GM18861 (cell line): ENCODE results near the gene MRM3.
"Not testable (repeated sequence)": the region's sequence is repeated elsewhere in the genome, so short reads cannot be mapped to it uniquely, and the experiment has no call there.

Source experiments
- ATAC-seq: cut with Tn5 transposase; IDR thresholded peaks from one replicate; pipeline ENCODE4 v1.9.1; 2021; ENCODE audit not compliant: unreplicated experiment

MRM3 gene

DNA sequence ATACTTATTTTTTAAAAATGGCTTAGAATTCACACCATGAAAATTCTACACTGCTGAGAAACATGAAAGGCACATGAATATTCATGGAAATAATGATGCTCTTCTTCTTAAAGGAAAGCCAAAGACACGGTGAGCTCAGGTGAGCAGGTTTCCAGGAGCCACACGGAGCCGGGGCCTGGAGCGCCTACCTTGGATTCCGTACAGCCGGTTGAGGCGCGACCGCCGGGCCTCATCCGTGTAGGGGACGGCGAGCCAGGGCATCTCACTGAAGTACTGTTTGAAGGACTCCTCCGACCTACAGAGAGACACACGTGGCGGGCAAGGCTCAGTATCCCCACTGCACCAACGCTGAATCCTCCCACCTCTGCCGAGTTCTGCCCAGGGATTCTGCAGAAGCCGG, 37.1 kb downstream of the MRM3 start:
- ATAC-seq: no peak

DNA sequence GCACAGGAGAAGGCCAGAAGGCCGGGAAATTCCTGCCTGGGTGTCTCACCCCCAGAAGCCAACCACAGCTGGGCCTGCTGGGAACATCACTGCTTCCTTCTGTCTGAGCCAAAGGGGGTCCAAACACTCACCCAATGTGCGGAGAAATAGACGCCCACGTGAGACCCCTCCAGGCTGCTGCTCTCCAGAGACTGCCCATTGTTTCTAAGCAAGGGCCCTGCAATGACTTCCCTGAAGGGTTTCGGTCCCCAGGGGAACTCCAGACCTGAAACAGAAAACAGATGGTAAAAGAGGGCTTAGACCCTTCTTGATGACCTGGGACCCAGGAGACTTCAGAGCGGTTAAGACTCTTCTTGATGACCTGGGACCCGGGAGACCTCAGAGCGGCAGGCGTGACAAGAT, 41.3 kb downstream of the MRM3 start:
- ATAC-seq: no peak

DNA sequence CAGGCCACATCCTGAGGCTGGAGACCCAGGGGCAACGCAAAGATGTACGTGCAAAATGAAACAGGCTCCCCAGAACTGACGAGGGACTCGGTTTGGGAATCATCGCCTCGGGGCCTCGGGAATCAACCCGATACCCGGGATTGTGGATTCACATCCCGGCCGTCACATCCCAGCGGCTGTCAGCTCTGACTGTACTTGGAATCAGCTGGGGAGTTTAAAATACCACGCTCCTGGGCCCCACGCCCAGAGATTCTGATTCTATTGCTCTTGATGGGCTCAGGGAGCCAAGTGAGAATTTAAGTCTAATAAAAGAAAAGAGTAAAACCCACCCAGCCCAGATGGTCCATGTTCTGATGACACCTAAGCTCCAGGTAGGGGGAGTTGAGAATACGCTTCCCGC, 42.2 kb downstream of the MRM3 start:
- no peak for ATAC-seq

- ATAC-seq: no peak
These were observed 43.1 kb downstream of the MRM3 start for GRCh38 chr17:825216-825615.

DNA sequence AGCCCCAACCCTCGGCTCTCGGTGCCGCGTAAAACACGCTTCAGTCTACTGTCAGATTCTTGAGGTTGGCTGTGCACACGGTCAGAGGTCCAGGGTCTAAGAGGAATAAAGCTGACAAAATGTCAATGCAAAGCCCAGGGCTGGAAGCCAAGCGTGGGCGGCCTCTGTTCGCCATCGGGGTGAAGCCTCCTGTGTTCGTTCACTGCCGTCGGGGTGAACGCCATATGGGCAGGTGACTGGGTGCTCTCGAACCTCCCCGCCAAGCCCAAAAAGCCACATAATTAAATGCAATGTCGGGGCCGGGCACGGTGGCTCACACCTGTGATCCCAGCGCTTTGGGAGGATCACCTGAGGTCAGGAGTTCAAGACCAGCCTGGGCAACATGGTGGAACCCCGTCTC, 44.6 kb downstream of the MRM3 start:
- no peak for ATAC-seq

DNA sequence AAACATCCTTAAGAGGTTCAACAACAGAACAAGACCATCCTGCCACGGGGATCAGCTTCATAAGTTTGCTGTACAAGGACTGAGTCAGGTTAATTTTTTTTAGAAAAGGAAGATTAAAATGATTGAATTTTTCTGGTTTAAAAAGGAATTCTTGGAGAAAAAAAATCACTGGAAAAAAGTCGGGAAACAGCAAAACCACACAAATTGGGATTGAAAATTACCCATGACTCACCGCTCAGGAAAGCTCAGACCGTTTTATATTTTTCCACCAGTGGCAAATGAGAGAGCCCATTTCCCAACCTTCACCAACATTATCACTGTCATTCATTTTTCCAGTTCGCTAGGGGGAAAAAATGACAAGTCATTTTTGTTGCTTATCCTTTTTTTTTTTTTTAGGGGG, 46.6 kb downstream of the MRM3 start:
- no peak for ATAC-seq

DNA sequence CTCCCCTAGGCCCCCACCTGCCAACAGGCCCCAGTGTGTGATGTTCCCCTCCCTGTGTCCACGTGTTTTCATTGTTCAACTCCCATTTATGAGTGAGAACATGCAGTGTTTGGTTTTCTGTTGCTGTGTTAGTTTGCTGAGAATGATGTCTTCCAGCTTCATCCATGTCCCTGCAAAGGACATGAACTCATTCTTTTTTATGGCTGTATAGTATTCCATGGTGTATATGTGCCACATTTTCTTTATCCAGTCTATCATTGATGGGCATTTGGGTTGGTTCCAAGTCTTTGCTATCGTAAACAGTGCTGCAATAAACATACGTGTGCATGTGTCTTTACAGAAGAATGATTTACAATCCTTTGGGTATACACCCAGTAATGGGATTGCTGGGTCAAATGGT, 47.5 kb downstream of the MRM3 start:
- ATAC-seq: not testable (repeated sequence)

DNA sequence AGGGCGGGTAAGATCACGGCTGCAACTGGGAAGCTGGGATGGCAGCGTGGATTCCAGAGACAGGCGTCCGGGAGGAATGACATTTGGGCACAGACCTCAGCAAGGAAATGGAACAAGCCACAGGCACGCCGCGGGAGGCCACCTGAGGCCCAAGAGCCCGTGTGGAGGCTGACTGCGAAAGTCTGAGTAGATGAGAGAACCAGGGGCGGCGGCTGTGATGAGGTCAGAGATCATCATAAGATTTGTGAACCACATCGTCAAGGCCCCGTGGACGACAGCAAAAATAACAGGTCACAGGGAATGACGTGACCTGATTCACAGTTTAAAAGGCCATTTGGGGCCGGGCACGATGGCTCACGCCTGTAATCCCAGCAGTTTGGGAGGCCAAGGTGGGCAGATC, 48.2 kb downstream of the MRM3 start:
- ATAC-seq: no peak

GRCh38 chr17:830950-831349, 48.8 kb downstream of the MRM3 start:
- ATAC-seq: no peak

- no peak for ATAC-seq
These were observed 52.0 kb downstream of the MRM3 start for GRCh38 chr17:834136-834535.

GRCh38 chr17:835263-835662, 53.1 kb downstream of the MRM3 start:
- ATAC-seq: no peak

GRCh38 chr17:835721-836120, 53.6 kb downstream of the MRM3 start:
- ATAC-seq: not testable (repeated sequence)

GRCh38 chr17:836151-836550, 54.0 kb downstream of the MRM3 start:
- ATAC-seq: no peak

DNA sequence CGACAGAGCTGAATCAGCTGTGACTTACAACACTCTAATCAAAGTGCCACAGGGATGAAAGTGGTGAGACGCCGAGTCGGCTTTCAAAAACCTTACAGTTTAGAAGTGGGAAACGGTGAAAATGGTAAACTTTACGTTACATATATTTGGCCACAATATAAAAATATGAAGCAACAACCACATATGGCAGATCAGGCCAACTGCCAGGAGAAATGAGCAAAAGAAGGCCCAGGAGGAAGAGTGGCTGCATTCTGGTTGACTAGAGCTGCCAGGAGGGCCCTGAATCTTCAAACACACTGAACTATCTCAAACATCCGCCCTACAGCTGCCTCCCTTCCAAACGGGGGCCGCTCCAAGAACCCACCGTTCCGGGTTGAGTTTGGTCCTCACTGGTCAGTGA, 56.3 kb downstream of the MRM3 start:
- no peak for ATAC-seq

DNA sequence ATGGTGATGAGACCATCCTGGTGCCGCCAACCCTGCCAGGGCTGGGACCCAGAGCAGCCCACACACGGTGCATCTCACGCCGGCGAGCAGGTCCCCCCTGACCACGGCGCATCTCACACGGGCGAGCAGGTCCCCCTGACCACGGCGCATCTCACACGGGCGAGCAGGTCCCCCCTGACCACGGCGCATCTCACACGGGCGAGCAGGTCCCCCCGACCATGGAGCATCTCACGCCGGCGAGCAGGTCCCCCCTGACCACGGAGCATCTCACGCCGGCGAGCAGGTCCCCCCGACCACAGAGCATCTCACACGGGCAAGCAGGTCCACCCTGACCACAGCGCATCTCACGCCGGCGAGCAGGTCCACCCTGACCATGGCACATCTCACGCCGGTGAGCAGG, 59.2 kb downstream of the MRM3 start:
- ATAC-seq: no peak
